DOHH2 (cell line): ENCODE results near the gene OR2T35.

Experiments
- H3F3A ChIP-seq: fragments of 200-600 bp; sonication (generic), shearing (Covaris generic); 2 replicates; pipeline ENCODE4 v1.6.0; 2016; ENCODE audit warnings: antibody characterized with exemption, mild to moderate bottlenecking; ENCODE audit not compliant: control insufficient read depth, insufficient read depth
- H3K27ac ChIP-seq: fragments of 200-600 bp; sonication (generic); 2 replicates; pipeline ENCODE4 v1.5.1; 2014; ENCODE audit warnings: low read depth, mild to moderate bottlenecking, low read length, moderate library complexity
- H3K27me3 ChIP-seq: fragments of 200-600 bp; sonication (generic); 2 replicates; pipeline ENCODE4 v1.6.1; 2014; ENCODE audit warnings: mild to moderate bottlenecking, low read length, mixed read lengths; ENCODE audit not compliant: control insufficient read depth
- H3K36me3 ChIP-seq: fragments of 200-600 bp; sonication (generic); 2 replicates; pipeline ENCODE4 v1.6.1; 2014; ENCODE audit warnings: mild to moderate bottlenecking, low read length, moderate library complexity, mixed read lengths; ENCODE audit not compliant: control insufficient read depth
- H3K4me1 ChIP-seq: fragments of 200-600 bp; sonication (generic); 2 replicates; pipeline ENCODE4 v1.6.1; 2014; ENCODE audit warnings: mild to moderate bottlenecking, low read length, mixed read lengths; ENCODE audit not compliant: control insufficient read depth
- H3K4me2 ChIP-seq: fragments of 200-600 bp; sonication (generic); 2 replicates; pipeline ENCODE4 v1.6.0; 2014; ENCODE audit warnings: mild to moderate bottlenecking, low read length, moderate library complexity
- H3K4me3 ChIP-seq: fragments of 200-600 bp; sonication (generic); 2 replicates; pipeline ENCODE4 v1.5.1; 2014; ENCODE audit warnings: mild to moderate bottlenecking, low read length, mixed read lengths
- H3K79me2 ChIP-seq: fragments of 200-600 bp; sonication (generic); 2 replicates; pipeline ENCODE4 v1.6.1; 2014; ENCODE audit warnings: mild to moderate bottlenecking, low read length, mixed read lengths; ENCODE audit not compliant: control insufficient read depth
- H3K9me2 ChIP-seq: fragments of 200-600 bp; sonication (generic); replicated peaks from 2 replicates; pipeline ENCODE4 v1.6.1; 2014; ENCODE audit warnings: mild to moderate bottlenecking, low read length, mixed read lengths; ENCODE audit not compliant: control insufficient read depth
- H3K9me3 ChIP-seq: fragments of 200-600 bp; sonication (generic); 2 replicates; pipeline ENCODE4 v1.6.1; 2014; ENCODE audit warnings: antibody characterized with exemption, low read length, mixed read lengths; ENCODE audit not compliant: control insufficient read depth, insufficient read depth
- H4K20me1 ChIP-seq: fragments of 200-600 bp; sonication (generic); 2 replicates; pipeline ENCODE4 v1.6.0; 2014; ENCODE audit warnings: low read depth, mild to moderate bottlenecking, antibody characterized with exemption, low read length, moderate library complexity; ENCODE audit not compliant: control insufficient read depth, insufficient read depth
- EZH2phosphoT487 ChIP-seq: fragments of 200-600 bp; sonication (generic); IDR thresholded peaks from 2 replicates; pipeline ENCODE4 v1.6.1; 2017; ENCODE audit warnings: borderline replicate concordance, mild to moderate bottlenecking, antibody characterized with exemption, low read length, moderate library complexity, mixed read lengths
- TF ChIP-seq, protein P1 (sequence below): fragments of 200-600 bp; sonication (generic); IDR thresholded peaks from one replicate; pipeline ENCODE4 v1.5.1; 2014; ENCODE audit warnings: antibody characterized with exemption, mild to moderate bottlenecking, low read depth, low read length; ENCODE audit not compliant: poor library complexity, severe bottlenecking

Gene OR2T35

DNA sequence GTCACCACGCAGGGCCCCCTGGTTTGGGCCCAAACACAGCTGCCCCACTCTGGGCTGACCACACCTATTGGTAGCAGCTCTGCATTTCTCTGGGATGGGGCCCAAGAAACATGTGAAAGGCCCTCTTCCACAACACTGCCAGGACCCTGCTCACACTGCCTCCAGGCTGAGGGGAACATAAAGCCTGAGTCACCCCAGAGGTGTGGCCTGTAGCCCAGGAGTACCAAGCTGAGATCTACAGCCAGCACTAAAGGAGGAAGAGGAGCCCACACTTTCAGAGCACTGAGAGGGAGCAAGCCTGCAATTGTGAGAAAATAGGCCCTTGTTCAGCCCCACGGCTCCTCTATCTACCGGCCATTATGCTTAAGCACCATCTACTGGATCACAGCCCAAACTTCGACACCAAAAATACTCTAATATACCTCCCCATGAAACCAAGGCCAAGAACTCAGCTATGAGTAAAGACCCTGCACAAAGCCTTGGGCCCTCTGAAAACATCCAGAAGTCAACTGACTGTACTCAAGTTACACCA is 33.1 kb downstream of the OR2T35 start:
- no peaks in the 10 kb centered on the region for H3F3A ChIP-seq
- no peaks in the 10 kb centered on the region for H3K79me2 ChIP-seq
- H3K9me2 ChIP-seq = no peaks in the 10 kb centered on the region
- H3K27me3 ChIP-seq = peaks cover 5% of the 10 kb centered on the region; the same call in 1 of the 2 replicates
- H4K20me1 ChIP-seq = no peaks in the 10 kb centered on the region
- H3K4me3 ChIP-seq = no peak overlapping the region
- no peak overlapping the region for H3K27ac ChIP-seq
- no peaks in the 10 kb centered on the region for H3K9me3 ChIP-seq
- TF ChIP-seq EZH2phosphoT487 = no peak
- TF ChIP-seq, protein P1, sequence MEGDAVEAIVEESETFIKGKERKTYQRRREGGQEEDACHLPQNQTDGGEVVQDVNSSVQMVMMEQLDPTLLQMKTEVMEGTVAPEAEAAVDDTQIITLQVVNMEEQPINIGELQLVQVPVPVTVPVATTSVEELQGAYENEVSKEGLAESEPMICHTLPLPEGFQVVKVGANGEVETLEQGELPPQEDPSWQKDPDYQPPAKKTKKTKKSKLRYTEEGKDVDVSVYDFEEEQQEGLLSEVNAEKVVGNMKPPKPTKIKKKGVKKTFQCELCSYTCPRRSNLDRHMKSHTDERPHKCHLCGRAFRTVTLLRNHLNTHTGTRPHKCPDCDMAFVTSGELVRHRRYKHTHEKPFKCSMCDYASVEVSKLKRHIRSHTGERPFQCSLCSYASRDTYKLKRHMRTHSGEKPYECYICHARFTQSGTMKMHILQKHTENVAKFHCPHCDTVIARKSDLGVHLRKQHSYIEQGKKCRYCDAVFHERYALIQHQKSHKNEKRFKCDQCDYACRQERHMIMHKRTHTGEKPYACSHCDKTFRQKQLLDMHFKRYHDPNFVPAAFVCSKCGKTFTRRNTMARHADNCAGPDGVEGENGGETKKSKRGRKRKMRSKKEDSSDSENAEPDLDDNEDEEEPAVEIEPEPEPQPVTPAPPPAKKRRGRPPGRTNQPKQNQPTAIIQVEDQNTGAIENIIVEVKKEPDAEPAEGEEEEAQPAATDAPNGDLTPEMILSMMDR = no peak
- no peaks in the 10 kb centered on the region for H3K4me1 ChIP-seq
- H3K4me2 ChIP-seq = no peak overlapping the region
- H3K36me3 ChIP-seq = no peaks in the 10 kb centered on the region

DNA sequence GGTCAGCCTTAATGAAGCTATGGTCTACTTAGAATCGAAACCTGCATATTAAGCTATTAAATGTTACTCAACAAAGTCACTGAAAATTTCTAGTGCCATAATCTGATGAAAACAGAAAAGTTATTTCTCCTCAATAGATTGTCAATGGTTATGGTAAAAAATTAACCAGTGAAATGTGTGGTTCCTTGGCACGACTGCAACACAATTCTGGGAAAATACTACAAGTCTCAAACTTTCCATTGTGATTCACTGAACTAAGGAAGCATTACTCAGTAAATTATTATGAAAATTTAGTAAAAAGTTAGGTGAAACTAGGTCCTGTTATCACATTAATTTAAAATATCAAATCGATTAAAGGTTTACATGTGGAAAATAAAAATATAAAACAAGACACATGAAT is 34.8 kb downstream of the OR2T35 start:
- no peaks in the 10 kb centered on the region for H3F3A ChIP-seq
- no peak overlapping the region for H3K27ac ChIP-seq
- H3K79me2 ChIP-seq = no peaks in the 10 kb centered on the region
- H3K27me3 ChIP-seq = peaks cover 5% of the 10 kb centered on the region; the same call in 1 of the 2 replicates
- H3K9me3 ChIP-seq = no peaks in the 10 kb centered on the region
- TF ChIP-seq EZH2phosphoT487 = no peak
- TF ChIP-seq, protein P1 = no peak
- H3K36me3 ChIP-seq = no peaks in the 10 kb centered on the region
- no peaks in the 10 kb centered on the region for H4K20me1 ChIP-seq
- H3K4me2 ChIP-seq = no peak overlapping the region
- no peaks in the 10 kb centered on the region for H3K4me1 ChIP-seq
- H3K4me3 ChIP-seq = no peak overlapping the region
- H3K9me2 ChIP-seq = no peaks in the 10 kb centered on the region

DNA sequence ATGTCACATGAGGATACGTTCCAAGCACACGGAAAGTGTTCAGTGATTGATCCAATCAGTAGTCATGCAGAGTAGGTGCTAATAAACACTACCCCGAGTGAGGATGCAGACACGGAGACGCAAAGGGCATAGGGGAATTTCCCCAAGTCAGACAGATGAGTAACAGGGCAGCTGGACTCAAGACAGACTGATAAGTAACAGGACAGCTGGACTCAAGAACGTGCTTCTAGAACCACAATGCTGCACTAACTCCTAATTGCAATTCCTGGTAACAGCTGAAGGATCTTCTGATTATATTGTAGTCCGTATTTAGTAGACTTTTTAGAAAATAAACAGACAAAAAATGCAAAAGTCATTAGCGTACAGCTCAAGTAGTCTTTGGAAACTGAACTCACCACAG is 45.7 kb downstream of the OR2T35 start:
- H3K9me2 ChIP-seq = no peaks in the 10 kb centered on the region
- no peaks in the 10 kb centered on the region for H3K9me3 ChIP-seq
- no peak overlapping the region for H3K4me2 ChIP-seq
- no peaks in the 10 kb centered on the region for H3K27me3 ChIP-seq
- no peaks in the 10 kb centered on the region for H4K20me1 ChIP-seq
- no peaks in the 10 kb centered on the region for H3K79me2 ChIP-seq
- H3F3A ChIP-seq = no peaks in the 10 kb centered on the region
- H3K27ac ChIP-seq = no peak overlapping the region
- no peak for TF ChIP-seq EZH2phosphoT487
- TF ChIP-seq, protein P1 = no peak
- H3K4me1 ChIP-seq = no peaks in the 10 kb centered on the region
- H3K4me3 ChIP-seq = no peak overlapping the region
- H3K36me3 ChIP-seq = no peaks in the 10 kb centered on the region

DNA sequence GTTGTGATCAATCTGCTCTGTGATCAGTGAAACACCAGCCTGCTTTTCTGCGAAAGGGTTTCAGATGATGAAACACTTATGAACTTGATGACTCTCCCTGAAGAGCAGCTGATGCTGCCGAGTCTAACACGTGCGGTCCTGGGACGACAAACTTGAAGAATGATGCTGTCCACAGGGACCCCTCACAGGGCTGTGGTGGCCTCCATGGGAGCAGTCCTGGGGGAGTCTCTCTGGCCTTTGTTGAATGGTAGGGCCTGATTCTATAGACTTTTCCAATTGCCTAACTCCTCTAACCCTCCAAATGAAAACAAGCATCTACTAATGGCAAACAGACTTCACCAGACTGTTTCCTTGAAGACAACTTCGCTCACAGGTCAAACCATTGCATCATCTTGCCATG is 47.5 kb downstream of the OR2T35 start, which contains the start of gene OR2T10:
Gene OR2T10, minus strand, starts transcription at position 112 of the 400 bp plus-strand sequence. CDS start 3,932 bp downstream, outside the sequence.
- Histone ChIP-seq H3K4me1 (no peaks in the 10 kb centered on the region), H3K79me2 (no peaks in the 10 kb centered on the region), H4K20me1 (no peaks in the 10 kb centered on the region), H3K36me3 (no peaks in the 10 kb centered on the region), H3K27me3 (no peaks in the 10 kb centered on the region), H3K4me3 (no peak within 1 kb of the TSS), H3K9me2 (no peaks in the 10 kb centered on the region), H3K27ac (no peak within 1 kb of the TSS), H3F3A (no peaks in the 10 kb centered on the region), H3K4me2 (no peak within 1 kb of the TSS), H3K9me3 (no peaks in the 10 kb centered on the region)
- no peak for TF ChIP-seq EZH2phosphoT487
- TF ChIP-seq, protein P1 = no peak
